Sigmoid colon (tissue), 4 donors: ENCODE data around the gene LDLRAD2.

Experiments used
- EP300 ChIP-seq, 4 donors: sonication (generic); formaldehyde crosslinking; IDR thresholded peaks; one replicate each; pipeline ENCODE4 v1.6.1; 2017; ENCODE audit warnings: antibody characterized with exemption in 4 of 4
- POLR2A ChIP-seq, 2 donors: fragments of 450-650 bp; IDR thresholded peaks; one replicate each; pipeline ENCODE4 v1.6.1; 2016; ENCODE audit warnings: antibody characterized with exemption in 2 of 2, mild to moderate bottlenecking in 2 of 2, moderate library complexity in 2 of 2
- POLR2AphosphoS5 ChIP-seq, 4 donors: sonication (generic); formaldehyde crosslinking; IDR thresholded peaks; one replicate each; pipeline ENCODE4 v1.6.1; 2017; ENCODE audit warnings: antibody characterized with exemption in 4 of 4
- TF ChIP-seq, protein P1 (sequence below), 4 experiments: fragments of 450-650 bp in 3 of 4; fragments of 200-600 bp in 1 of 4; IDR thresholded peaks; one replicate each; pipeline ENCODE4 v1.5.1; 2016 to 2019; ENCODE audit warnings: antibody characterized with exemption in 4 of 4, mild to moderate bottlenecking in 3 of 4, moderate library complexity in 2 of 4

DNA sequence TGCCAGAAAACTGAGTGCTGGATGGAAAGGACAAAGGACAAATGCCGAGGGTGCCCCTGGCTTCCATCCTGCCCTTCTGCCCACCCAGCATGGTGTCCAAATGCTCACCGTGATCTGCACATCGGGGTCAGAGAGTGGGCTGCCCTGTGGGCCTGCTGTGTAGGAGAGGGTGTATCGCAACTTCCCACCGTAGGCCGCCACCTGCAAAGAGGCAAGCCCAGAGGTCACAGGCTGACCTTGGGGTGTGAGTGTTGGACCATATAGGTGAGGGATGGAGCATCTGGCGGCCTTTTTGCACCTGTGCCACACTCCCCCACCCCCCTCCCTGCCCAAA, 53.5 kb downstream of the LDLRAD2 start:
- TF ChIP-seq, protein P1, sequence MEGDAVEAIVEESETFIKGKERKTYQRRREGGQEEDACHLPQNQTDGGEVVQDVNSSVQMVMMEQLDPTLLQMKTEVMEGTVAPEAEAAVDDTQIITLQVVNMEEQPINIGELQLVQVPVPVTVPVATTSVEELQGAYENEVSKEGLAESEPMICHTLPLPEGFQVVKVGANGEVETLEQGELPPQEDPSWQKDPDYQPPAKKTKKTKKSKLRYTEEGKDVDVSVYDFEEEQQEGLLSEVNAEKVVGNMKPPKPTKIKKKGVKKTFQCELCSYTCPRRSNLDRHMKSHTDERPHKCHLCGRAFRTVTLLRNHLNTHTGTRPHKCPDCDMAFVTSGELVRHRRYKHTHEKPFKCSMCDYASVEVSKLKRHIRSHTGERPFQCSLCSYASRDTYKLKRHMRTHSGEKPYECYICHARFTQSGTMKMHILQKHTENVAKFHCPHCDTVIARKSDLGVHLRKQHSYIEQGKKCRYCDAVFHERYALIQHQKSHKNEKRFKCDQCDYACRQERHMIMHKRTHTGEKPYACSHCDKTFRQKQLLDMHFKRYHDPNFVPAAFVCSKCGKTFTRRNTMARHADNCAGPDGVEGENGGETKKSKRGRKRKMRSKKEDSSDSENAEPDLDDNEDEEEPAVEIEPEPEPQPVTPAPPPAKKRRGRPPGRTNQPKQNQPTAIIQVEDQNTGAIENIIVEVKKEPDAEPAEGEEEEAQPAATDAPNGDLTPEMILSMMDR (IDR thresholded peaks at IDR 0.05) = no peak
- TF ChIP-seq POLR2A (IDR thresholded peaks at IDR 0.05) (no peak), EP300 (IDR thresholded peaks at IDR 0.05) (no peak), POLR2AphosphoS5 (IDR thresholded peaks at IDR 0.05) (no peak)
